Chondrocyte (in vitro differentiated cells): ENCODE measurements around the gene PTPRJ. TPM values are rescaled to one million over a fixed set of nuclear protein-coding genes. Genes with fewer than 3 reads are reported as not detected.

Experiments
- DNase-seq: peaks from one replicate; pipeline ENCODE4 v3.0.0; 2021; ENCODE audit warnings: mixed read lengths, low spot score
- H3K27ac Mint-ChIP-seq: one replicate; pipeline ENCODE4 v1.8.0; 2021; ENCODE audit warnings: mild to moderate bottlenecking, moderate library complexity, mixed read lengths; ENCODE audit not compliant: unreplicated experiment
- H3K27me3 Mint-ChIP-seq: 2 replicates; pipeline ENCODE4 v1.8.0; 2021; ENCODE audit warnings: low read depth, mixed read lengths
- H3K36me3 Mint-ChIP-seq: 2 replicates; pipeline ENCODE4 v1.8.0; 2021; ENCODE audit warnings: low read depth, mixed read lengths
- H3K4me1 Mint-ChIP-seq: 2 replicates; pipeline ENCODE4 v1.8.0; 2021; ENCODE audit warnings: low read depth, mild to moderate bottlenecking, mixed read lengths
- H3K4me3 Mint-ChIP-seq: one replicate; pipeline ENCODE4 v1.8.0; 2021; ENCODE audit warnings: mild to moderate bottlenecking, moderate library complexity, mixed read lengths; ENCODE audit not compliant: unreplicated experiment
- H3K9me3 Mint-ChIP-seq: 2 replicates; pipeline ENCODE4 v1.8.0; 2021; ENCODE audit warnings: low read depth, mixed read lengths
- CTCF ChIP-seq: fragments of 200-600 bp; sonication (generic); IDR thresholded peaks from 2 replicates; pipeline ENCODE4 v1.5.0; 2021; ENCODE audit warnings: antibody characterized with exemption, mild to moderate bottlenecking, moderate library complexity
- total RNA-seq: library from RNA; stranded (reverse); gene quantifications from 3 replicates; pipeline ENCODE4 v1.2.1, GENCODE V29; 2021

PTPRJ gene
- total RNA-seq, 1 donor from 2014 or later = 18.1 TPM

- H3K4me1 Mint-ChIP-seq = peaks cover 26% of the 10 kb centered on the region
- no peak overlapping the region for H3K27ac Mint-ChIP-seq
- H3K36me3 Mint-ChIP-seq = no peaks in the 10 kb centered on the region
- H3K27me3 Mint-ChIP-seq = no peaks in the 10 kb centered on the region
- H3K4me3 Mint-ChIP-seq = no peak overlapping the region
- no peaks in the 10 kb centered on the region for H3K9me3 Mint-ChIP-seq
- no peak for TF ChIP-seq CTCF
- no peak for DNase-seq
Measured at GRCh38 chr11:47983464-47984397, 3.4 kb downstream of the PTPRJ start.

DNA sequence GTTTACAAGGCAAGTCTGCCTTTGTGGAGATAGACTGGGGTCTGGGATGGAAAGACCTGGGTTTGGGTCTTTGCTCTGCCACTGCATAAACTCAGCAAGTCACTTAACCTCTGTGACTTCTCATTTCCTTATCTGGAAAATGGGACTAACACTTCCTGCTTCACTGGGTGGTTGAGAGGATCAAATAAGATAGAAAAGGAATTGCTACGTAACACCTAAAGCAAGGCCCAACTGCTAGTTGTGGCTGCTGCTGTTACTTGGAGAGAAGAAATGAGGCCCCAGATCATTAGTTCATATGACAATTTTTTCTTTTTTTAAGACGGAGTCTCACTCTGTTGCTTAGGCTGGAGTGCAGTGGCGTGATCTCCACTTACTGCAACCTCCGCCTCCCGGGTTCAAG is 5.9 kb downstream of the PTPRJ start:
- no peaks in the 10 kb centered on the region for H3K9me3 Mint-ChIP-seq
- H3K27ac Mint-ChIP-seq = no peak overlapping the region
- H3K27me3 Mint-ChIP-seq = no peaks in the 10 kb centered on the region
- no peak for DNase-seq
- peaks cover 34% of the 10 kb centered on the region for H3K4me1 Mint-ChIP-seq
- no peak for TF ChIP-seq CTCF
- H3K4me3 Mint-ChIP-seq = no peak overlapping the region
- no peaks in the 10 kb centered on the region for H3K36me3 Mint-ChIP-seq

DNA sequence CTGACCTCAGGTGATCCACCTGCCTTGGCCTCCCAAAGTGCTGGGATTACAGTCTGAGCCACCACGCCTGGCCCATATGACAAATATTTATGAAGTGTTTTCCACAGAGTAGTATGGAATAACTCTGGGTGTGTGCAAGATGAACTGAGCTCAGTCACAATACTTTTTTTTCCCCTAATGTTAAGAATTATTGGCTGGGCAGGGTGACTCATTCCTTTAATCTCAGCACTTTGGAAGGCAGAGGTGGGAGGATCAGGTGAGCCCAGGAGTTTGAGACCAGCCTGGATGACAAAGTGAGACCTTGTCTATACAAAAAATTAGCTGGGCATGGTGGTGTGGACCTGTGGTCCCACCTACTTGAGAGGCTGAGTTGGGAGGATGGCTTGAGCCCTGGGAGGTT is 6.4 kb downstream of the PTPRJ start:
- DNase-seq = no peak
- H3K9me3 Mint-ChIP-seq = no peaks in the 10 kb centered on the region
- H3K4me3 Mint-ChIP-seq = no peak overlapping the region
- TF ChIP-seq CTCF = no peak
- no peaks in the 10 kb centered on the region for H3K36me3 Mint-ChIP-seq
- no peak overlapping the region for H3K27ac Mint-ChIP-seq
- H3K27me3 Mint-ChIP-seq = no peaks in the 10 kb centered on the region
- peaks cover 36% of the 10 kb centered on the region for H3K4me1 Mint-ChIP-seq

- no peak for TF ChIP-seq CTCF
- H3K4me1 Mint-ChIP-seq = peaks cover 32% of the 10 kb centered on the region
- no peak for DNase-seq
- no peak overlapping the region for H3K4me3 Mint-ChIP-seq
- H3K27ac Mint-ChIP-seq = no peak overlapping the region
- no peaks in the 10 kb centered on the region for H3K9me3 Mint-ChIP-seq
- H3K27me3 Mint-ChIP-seq = no peaks in the 10 kb centered on the region
- no peaks in the 10 kb centered on the region for H3K36me3 Mint-ChIP-seq
Measured at GRCh38 chr11:47987310-47987709, 7.0 kb downstream of the PTPRJ start.

- Mint-ChIP-seq H3K4me3 (no peak overlapping the region), H3K27ac (no peak overlapping the region), H3K36me3 (no peaks in the 10 kb centered on the region), H3K27me3 (no peaks in the 10 kb centered on the region), H3K9me3 (no peaks in the 10 kb centered on the region), H3K4me1 (peaks cover 30% of the 10 kb centered on the region)
- DNase-seq = no peak
- TF ChIP-seq CTCF = no peak
Measured at GRCh38 chr11:47987781-47988180, 7.4 kb downstream of the PTPRJ start.
